ENCODE measurements around the gene HOXA4. TPM values are rescaled to one million over a fixed set of nuclear protein-coding genes. Genes with fewer than 3 reads are reported as not detected.
A peak's percentile ranks its signal among the peaks of the same experiment; 100 is the strongest.

The HOXA4 gene
- total and polyA plus RNA-seq, 11 donors = 0.23 to 2.6 (median 0.82) TPM; not detected in 1

DNA sequence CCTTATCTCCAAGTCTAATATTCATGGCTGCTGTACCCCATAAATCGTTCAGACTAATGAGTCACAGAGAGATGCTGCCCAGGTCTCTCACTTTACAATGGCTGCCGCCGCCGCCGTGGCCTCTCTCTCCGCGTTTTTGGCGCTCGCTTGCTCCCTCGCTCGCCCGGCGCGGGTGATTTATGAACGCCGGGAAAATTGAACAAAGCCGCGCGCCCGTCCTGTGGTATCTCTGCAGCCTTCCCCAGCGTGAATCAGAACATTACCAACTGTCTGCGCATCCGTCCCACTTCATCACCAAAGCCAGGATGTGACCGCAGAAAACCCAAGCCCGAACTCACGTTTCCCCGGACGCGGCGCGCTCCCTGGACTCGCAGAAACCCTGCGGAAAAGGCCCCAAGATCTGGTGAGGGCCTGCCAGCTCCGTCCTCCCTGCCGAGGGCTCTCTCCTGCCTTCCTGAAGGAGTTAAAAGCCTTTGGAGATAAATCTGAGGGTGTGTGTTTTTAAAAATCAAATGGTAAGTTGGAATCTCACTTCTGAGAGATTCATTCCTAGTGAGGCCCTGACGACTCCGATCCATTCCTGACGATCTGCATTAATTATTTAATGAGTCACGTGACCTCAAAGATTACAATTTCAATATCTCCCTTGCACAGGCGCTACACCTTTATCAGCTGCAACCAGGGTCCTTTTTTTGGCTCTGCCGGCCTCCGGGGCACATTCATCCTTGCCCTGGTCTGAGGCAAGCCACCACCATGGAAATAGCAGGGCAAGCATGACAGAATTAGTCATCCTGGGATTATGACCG, 6.3 kb downstream of the HOXA4 start:
- DNase-seq = no peak
- Histone ChIP-seq H3K9me3 (no peaks in the 10 kb centered on the region), H3K36me3 (no peaks in the 10 kb centered on the region), H3K27me3 (peaks cover 35 to 99% (median 85%) of the 10 kb centered on the region in 9 donors), H3K4me3 (no peak overlapping the region), H3K27ac (peak overlapping the region in 1 of 12 donors; percentile 48), H3K4me1 (peaks cover 0 to 3% (median 0%) of the 10 kb centered on the region in 12 donors)
- WGBS, 4 donors = 22 to 34% (median 23%) methylated on average over 41 to 43 of the region's 43 CpGs
- intact Hi-C loops (cut with DNase I) = no loop called here
- ATAC-seq = no peak
- TF ChIP-seq, protein P1, sequence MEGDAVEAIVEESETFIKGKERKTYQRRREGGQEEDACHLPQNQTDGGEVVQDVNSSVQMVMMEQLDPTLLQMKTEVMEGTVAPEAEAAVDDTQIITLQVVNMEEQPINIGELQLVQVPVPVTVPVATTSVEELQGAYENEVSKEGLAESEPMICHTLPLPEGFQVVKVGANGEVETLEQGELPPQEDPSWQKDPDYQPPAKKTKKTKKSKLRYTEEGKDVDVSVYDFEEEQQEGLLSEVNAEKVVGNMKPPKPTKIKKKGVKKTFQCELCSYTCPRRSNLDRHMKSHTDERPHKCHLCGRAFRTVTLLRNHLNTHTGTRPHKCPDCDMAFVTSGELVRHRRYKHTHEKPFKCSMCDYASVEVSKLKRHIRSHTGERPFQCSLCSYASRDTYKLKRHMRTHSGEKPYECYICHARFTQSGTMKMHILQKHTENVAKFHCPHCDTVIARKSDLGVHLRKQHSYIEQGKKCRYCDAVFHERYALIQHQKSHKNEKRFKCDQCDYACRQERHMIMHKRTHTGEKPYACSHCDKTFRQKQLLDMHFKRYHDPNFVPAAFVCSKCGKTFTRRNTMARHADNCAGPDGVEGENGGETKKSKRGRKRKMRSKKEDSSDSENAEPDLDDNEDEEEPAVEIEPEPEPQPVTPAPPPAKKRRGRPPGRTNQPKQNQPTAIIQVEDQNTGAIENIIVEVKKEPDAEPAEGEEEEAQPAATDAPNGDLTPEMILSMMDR (IDR thresholded peaks at IDR 0.05) = no peak
- TF ChIP-seq POLR2A (IDR thresholded peaks at IDR 0.05) = no peak

DNA sequence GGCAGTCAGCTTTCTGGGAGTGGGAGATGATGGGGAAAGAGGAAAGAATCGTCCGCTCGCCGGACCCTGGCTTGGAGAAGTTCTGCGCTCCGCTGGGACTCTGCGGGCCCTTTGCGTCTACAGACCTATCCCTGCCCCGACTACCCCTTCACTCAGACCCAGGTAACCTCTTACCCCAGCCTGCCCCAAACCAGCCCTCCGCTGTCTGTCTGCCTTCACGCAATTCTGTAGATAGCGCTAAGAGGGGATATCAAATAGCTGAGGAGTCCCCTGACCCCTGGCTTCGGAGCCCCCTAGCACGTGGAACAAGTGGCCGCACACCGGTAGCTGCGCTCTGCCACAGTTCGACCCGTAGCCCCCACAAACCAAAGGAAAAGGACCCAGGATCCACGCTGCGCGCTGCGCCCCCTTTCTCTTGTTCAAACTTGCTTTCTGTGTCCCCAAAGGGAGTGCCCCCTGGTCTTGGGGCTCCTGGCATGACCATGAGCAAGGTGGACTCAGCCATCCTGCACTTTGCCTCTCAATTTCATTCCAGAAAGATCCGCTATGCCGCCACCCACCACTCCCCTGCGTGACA, 7.0 kb downstream of the HOXA4 start:
- intact Hi-C loops (cut with DNase I) = no loop called here
- Histone ChIP-seq H3K4me1 (peaks cover 0 to 3% (median 0%) of the 10 kb centered on the region in 12 donors), H3K27me3 (peaks cover 28 to 99% (median 79%) of the 10 kb centered on the region in 9 donors), H3K4me3 (no peak overlapping the region), H3K27ac (peak overlapping the region in 1 of 12 donors; percentile 48), H3K36me3 (no peaks in the 10 kb centered on the region), H3K9me3 (no peaks in the 10 kb centered on the region)
- TF ChIP-seq POLR2A (IDR thresholded peaks at IDR 0.05) = no peak
- TF ChIP-seq, protein P1 (IDR thresholded peaks at IDR 0.05) = no peak
- DNase-seq (peak in 1 of 5 donors; percentile 55), ATAC-seq (no peak)
- 27 to 41% (median 32%) methylated on average over 25 to 26 of the region's 26 CpGs for WGBS, 4 donors

DNA sequence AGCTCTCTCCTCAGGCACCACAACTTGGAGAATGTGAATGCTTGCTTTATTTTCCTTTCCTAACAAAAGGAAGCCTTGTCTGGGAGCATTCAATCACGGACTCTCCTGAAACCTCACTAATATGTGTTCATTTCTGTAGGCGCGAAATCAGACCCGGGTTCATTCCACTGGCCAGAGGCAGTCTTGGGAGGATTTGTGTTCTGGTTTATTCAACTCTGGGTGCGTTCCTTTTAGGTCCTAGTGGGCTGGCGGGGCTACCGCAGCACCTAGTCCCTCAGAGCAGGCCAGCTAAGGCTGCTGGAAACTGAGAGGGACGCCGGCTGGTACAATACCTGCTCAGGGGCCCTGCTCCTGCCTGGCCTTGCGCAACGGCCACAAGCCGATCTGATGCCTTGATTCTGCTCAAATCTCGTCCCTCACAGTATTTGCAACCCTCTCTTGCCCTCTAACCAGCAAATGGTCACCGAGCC, 7.5 kb downstream of the HOXA4 start:
- Histone ChIP-seq H3K27ac (peak overlapping the region in 6 of 12 donors; percentile 12 to 68 (median 55)), H3K4me1 (peaks cover 0 to 3% (median 0%) of the 10 kb centered on the region in 12 donors)
- no peak for ATAC-seq

More for the DNA sequence above, 7.5 kb downstream of the HOXA4 start:
- no peaks in the 10 kb centered on the region for H3K36me3 ChIP-seq
- intact Hi-C loops (cut with DNase I) = no loop called here
- WGBS, 4 donors = 11 to 45% (median 24%) methylated on average over 13 to 14 of the region's 14 CpGs
- H3K27me3 ChIP-seq = peaks cover 28 to 99% (median 78%) of the 10 kb centered on the region in 9 donors
- H3K9me3 ChIP-seq = no peaks in the 10 kb centered on the region
- TF ChIP-seq, protein P1 (IDR thresholded peaks at IDR 0.05) = no peak
- TF ChIP-seq POLR2A (IDR thresholded peaks at IDR 0.05) = no peak
- DNase-seq = no peak
- H3K4me3 ChIP-seq = peak overlapping the region in 2 of 12 donors; percentile 30 to 49
